Fibroblast of lung (primary cell): Measurements from ENCODE around the gene ELL.

Source experiments
- CTCF ChIP-seq, 2 donors: IDR thresholded peaks in 1 of 2; conservative IDR thresholded peaks in 1 of 2; 1 replicate in 1 of 2; 2 replicates in 1 of 2; pipeline ENCODE4 v1.5.1; 2011 to 2012; ENCODE audit warnings: low read length in 2 of 2, control low read depth in 1 of 2, inconsistent platforms in 1 of 2, low read depth in 1 of 2, mild to moderate bottlenecking in 1 of 2
- EZH2 ChIP-seq: IDR thresholded peaks from 2 replicates; pipeline ENCODE4 v1.5.1; 2012; ENCODE audit warnings: low read length, control low read depth, mild to moderate bottlenecking; ENCODE audit errors: missing control alignments

GRCh38 chr19:18446145-18446810 lies 75.6 kb downstream of the ELL start:
- no peak for TF ChIP-seq CTCF (conservative IDR thresholded peaks at IDR 0.05 in 1 of 2, IDR thresholded peaks at IDR 0.05 in 1 of 2; ENCODE audit: low read depth in 1 of 2, low read length in 2 of 2)
- TF ChIP-seq EZH2: no peak
